ENCODE measurements around the gene EP400. TPM values are rescaled to one million over a fixed set of nuclear protein-coding genes. Genes with fewer than 3 reads are reported as not detected.

Gene EP400
- total and polyA plus RNA-seq, 12 donors, result 6.6 to 20.5 (median 18.9) TPM

GRCh38 chr12:132056951-132057350 lies 107.2 kb downstream of the EP400 start:
- no peaks in the 10 kb centered on the region for H3K9me3 ChIP-seq
- H3K27me3 ChIP-seq, result no peaks in the 10 kb centered on the region
- DNase-seq (no peak), ATAC-seq (no peak)
- 93 to 97% methylated on average over 5 of the region's 5 CpGs for WGBS, 2 donors
- TF ChIP-seq CTCF (IDR thresholded peaks at IDR 0.05), result no peak
- H3K4me1 ChIP-seq, result no peaks in the 10 kb centered on the region
- intact Hi-C loops (cut with DNase I), result no loop called here
- H3K4me3 ChIP-seq, result no peak overlapping the region
- no peak overlapping the region for H3K27ac ChIP-seq
- H3K36me3 ChIP-seq, result peaks cover 0 to 92% (median 44%) of the 10 kb centered on the region in 9 donors

- H3K36me3 ChIP-seq, result peaks cover 0 to 92% (median 44%) of the 10 kb centered on the region in 9 donors
- whole genome bisulfite sequencing, 2 donors, result 89 to 92% methylated on average over 5 of the region's 5 CpGs
- H3K9me3 ChIP-seq, result no peaks in the 10 kb centered on the region
- DNase-seq (no peak), ATAC-seq (no peak)
- intact Hi-C loops (cut with DNase I), result no loop called here
- TF ChIP-seq CTCF (IDR thresholded peaks at IDR 0.05), result no peak
- no peak overlapping the region for H3K4me3 ChIP-seq
- no peaks in the 10 kb centered on the region for H3K27me3 ChIP-seq
- H3K27ac ChIP-seq, result no peak overlapping the region
- H3K4me1 ChIP-seq, result no peaks in the 10 kb centered on the region
Measured at GRCh38 chr12:132057691-132058090, 107.9 kb downstream of the EP400 start.

- H3K9me3 ChIP-seq, result no peaks in the 10 kb centered on the region
- peaks cover 0 to 94% (median 27%) of the 10 kb centered on the region in 9 donors for H3K36me3 ChIP-seq
- H3K4me3 ChIP-seq, result no peak overlapping the region
- H3K27me3 ChIP-seq, result no peaks in the 10 kb centered on the region
- H3K27ac ChIP-seq, result no peak overlapping the region
- TF ChIP-seq CTCF (IDR thresholded peaks at IDR 0.05), result no peak
- peaks cover 0 to 5% (median 0%) of the 10 kb centered on the region in 9 donors for H3K4me1 ChIP-seq
- peak in 4 of 8 donors; percentile 29 to 57 (median 46) for ATAC-seq
- no peak for DNase-seq
- intact Hi-C loops (cut with DNase I), result no loop called here
- 81 to 85% methylated on average over 7 of the region's 7 CpGs for WGBS, 2 donors
Measured at GRCh38 chr12:132061197-132061596, 111.5 kb downstream of the EP400 start.

GRCh38 chr12:132061641-132062430 lies 112.1 kb downstream of the EP400 start:
- Histone ChIP-seq H3K4me1 (peaks cover 0 to 6% (median 0%) of the 10 kb centered on the region in 9 donors), H3K27ac (no peak overlapping the region), H3K36me3 (peaks cover 0 to 92% (median 26%) of the 10 kb centered on the region in 9 donors), H3K27me3 (no peaks in the 10 kb centered on the region), H3K9me3 (no peaks in the 10 kb centered on the region), H3K4me3 (no peak overlapping the region)
- intact Hi-C loops (cut with DNase I), result no loop called here
- DNase-seq (no peak), ATAC-seq (peak in 3 of 8 donors; percentile 11 to 31 (median 16))
- WGBS, 2 donors, result 83 to 87% methylated on average over 30 of the region's 30 CpGs
- no peak for TF ChIP-seq CTCF (IDR thresholded peaks at IDR 0.05)

Measured in heart right ventricle (tissue), 16 donors.